ENCODE measurements around the gene OXLD1.
"Not testable (repeated sequence)": the region's sequence is repeated elsewhere in the genome, so short reads cannot be mapped to it uniquely, and the experiment has no call there.

The OXLD1 gene

GRCh38 chr17:81648707-81649085 is 17.7 kb downstream of the OXLD1 start:
- no peak for DNase-seq

GRCh38 chr17:81648013-81648706 is 18.2 kb downstream of the OXLD1 start:
- no peak for DNase-seq

GRCh38 chr17:81647640-81648012 is 18.8 kb downstream of the OXLD1 start:
- DNase-seq: no peak

- DNase-seq: no peak
Observed at GRCh38 chr17:81646869-81647600, 19.4 kb downstream of the OXLD1 start.

- no peak for DNase-seq
Observed at GRCh38 chr17:81644976-81645952, 21.1 kb downstream of the OXLD1 start.

GRCh38 chr17:81644496-81644895 is 21.9 kb downstream of the OXLD1 start:
- no peak for DNase-seq

- DNase-seq: no peak
Observed at GRCh38 chr17:81641825-81642489, 24.4 kb downstream of the OXLD1 start.

- no peak for DNase-seq
Observed at GRCh38 chr17:81640011-81640410, 26.4 kb downstream of the OXLD1 start.

- no peak for DNase-seq
Observed at GRCh38 chr17:81638683-81639082, 27.7 kb downstream of the OXLD1 start.

- DNase-seq: peak; percentile 53
Observed at GRCh38 chr17:81636505-81637288, 29.7 kb downstream of the OXLD1 start, which contains the start of the genes NPLOC4 and TSPAN10. Gene NPLOC4, minus strand, starts transcription at chr17:81637112. Its CDS starts 182 bp downstream, at chr17:81636930. Gene TSPAN10, plus strand, starts transcription at chr17:81637196. Its CDS starts 5,217 bp downstream, at chr17:81642413.

GRCh38 chr17:81635973-81636504 is 30.4 kb downstream of the OXLD1 start:
- no peak for DNase-seq

- DNase-seq: no peak
Observed at GRCh38 chr17:81635431-81635830, 31.0 kb downstream of the OXLD1 start.

GRCh38 chr17:81631482-81631881 is 34.9 kb downstream of the OXLD1 start:
- no peak for DNase-seq

- no peak for DNase-seq
Observed at GRCh38 chr17:81630274-81630673, 36.1 kb downstream of the OXLD1 start.

GRCh38 chr17:81621494-81622130 is 44.8 kb downstream of the OXLD1 start:
- no peak for DNase-seq

GRCh38 chr17:81618307-81618706 is 48.1 kb downstream of the OXLD1 start:
- DNase-seq: not testable (repeated sequence)

GRCh38 chr17:81616877-81617276 is 49.5 kb downstream of the OXLD1 start:
- no peak for DNase-seq

GRCh38 chr17:81615401-81615930 is 50.9 kb downstream of the OXLD1 start:
- DNase-seq: no peak

All from NCI-H526 treated with DMSO at 0.1 percent for 48 hours (cell line).